ENCODE data around the gene PIP5K1B.

GRCh38 chr9:68974431-68974830 lies 269.4 kb downstream of the PIP5K1B start:
- no peak for TF ChIP-seq CTCF (conservative IDR thresholded peaks at IDR 0.05; ENCODE audit: low read length)
- TF ChIP-seq EZH2phosphoT487 (IDR thresholded peaks at IDR 0.05; ENCODE audit: borderline replicate concordance, low read depth, low read length) = no peak

Data from OCI-LY7 (cell line).